Hindlimb muscle (tissue), 1 donor: ENCODE measurements around the gene FRMPD3. TPM values are rescaled to one million over a fixed set of nuclear protein-coding genes. Genes with fewer than 3 reads are reported as not detected.

Experiments used
- DNase-seq: peaks from one replicate; pipeline ENCODE4 v3.0.0-alpha.2; 2013
- polyA plus RNA-seq: library from polyadenylated mRNA; unstranded; fragments of 120-200 nt; gene quantifications from one replicate; pipeline ENCODE4 v1.2.1, GENCODE V29; 2013; ENCODE audit not compliant: insufficient read length

FRMPD3 gene
- polyA plus RNA-seq, 1 donor = 0.13 TPM

GRCh38 chrX:107482046-107482445 is 32.6 kb downstream of the FRMPD3 start:
- no peak for DNase-seq

GRCh38 chrX:107484002-107484726 is 34.7 kb downstream of the FRMPD3 start:
- peak; percentile 47 for DNase-seq

DNA sequence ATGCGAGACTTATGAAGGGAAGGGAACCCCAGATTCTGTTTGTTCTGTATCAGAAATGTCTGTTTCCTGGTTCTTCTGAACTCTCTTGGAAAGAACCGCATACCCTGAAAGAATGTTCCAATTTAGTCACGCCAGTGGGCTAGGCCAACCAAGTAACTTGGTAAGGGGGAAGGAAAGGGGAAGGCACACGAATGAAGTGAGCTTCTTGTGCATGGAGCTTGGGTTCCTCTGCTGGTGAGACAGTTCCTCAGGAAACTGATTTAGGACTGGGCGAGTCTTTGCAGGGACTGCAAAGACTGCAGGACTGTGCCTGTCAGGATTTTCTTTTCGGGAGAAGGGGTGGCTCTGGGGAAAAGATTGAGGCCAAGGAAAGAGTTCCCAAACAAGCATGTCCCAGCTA is 35.6 kb downstream of the FRMPD3 start:
- DNase-seq = no peak

GRCh38 chrX:107493141-107493540 is 43.7 kb downstream of the FRMPD3 start:
- DNase-seq = no peak

- no peak for DNase-seq
Observed at GRCh38 chrX:107496786-107497185, 47.3 kb downstream of the FRMPD3 start.

Other genes with a start within 250 kb of the FRMPD3 start
- gene NUP62CL, start 243.2 kb upstream of the FRMPD3 start, polyA plus RNA-seq = 0.98 TPM
- not detected for gene DNAAF6, start 243.0 kb upstream of the FRMPD3 start, polyA plus RNA-seq
- gene PRPS1, start 178.9 kb downstream of the FRMPD3 start, polyA plus RNA-seq = 26.7 TPM